IPS-11a (cell line): ENCODE data around the gene GOLT1A.

Experiments
- H3K4me3 ChIP-seq: one replicate; pipeline ENCODE4 v1.5.1; 2013; ENCODE audit warnings: low read depth, low read length, control low read depth

GOLT1A gene

DNA sequence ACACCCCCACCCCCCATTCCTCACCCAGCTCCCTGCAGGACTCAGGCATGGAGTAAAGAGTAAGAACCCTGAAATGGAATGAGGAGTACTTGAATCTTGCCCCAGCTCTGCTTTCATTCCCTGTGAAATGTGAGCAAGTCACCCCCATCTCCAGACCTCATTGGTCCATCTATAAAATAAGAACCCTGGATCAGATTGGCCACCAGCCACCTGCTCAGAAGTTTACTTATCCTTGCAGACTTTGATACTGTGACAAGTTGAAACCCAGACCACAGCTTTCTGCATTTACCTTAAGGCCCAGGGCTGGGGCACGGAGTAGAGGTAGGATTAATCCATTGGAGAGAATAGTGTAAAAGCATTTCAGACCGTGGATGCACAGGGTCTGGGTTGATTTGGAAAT lies 19.7 kb downstream of the GOLT1A start:
- H3K4me3 ChIP-seq = no peak overlapping the region

DNA sequence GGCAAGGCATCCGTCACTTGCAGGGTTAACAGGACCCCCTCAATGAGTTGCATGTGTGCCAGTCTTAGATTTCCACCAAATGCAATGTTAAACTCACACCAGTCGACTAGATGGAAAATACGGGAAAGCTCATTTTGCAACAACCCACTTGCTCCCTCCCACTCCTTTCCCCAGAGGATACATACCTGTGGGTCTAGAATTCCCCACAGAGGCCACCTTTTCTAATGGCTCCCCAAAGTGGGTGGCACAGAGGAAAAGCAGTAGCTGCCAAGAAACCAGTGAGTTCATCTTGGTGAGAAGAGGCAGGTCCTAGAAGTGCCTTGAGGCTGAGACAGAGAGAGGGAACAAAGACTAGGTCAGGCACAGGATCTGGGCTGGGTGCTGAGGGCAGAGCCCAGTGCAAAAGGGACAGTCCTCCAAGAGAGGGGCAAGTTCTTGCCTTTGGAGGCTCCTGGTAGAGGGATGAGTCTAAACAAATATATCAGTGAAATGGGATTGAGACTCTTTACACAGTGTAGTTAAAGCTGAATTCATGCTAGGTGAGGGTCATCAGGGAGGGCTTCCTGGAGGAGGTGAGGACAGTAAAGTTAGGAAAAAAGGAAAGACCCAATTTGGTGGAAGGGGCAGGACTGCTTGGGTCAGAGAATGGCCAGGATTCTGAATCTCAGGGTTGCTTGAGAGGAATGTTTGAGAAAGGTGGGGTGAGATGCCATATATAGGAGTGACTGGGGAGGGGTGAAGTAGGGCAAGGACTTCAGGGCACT lies 21.0 kb downstream of the GOLT1A start:
- no peak overlapping the region for H3K4me3 ChIP-seq

DNA sequence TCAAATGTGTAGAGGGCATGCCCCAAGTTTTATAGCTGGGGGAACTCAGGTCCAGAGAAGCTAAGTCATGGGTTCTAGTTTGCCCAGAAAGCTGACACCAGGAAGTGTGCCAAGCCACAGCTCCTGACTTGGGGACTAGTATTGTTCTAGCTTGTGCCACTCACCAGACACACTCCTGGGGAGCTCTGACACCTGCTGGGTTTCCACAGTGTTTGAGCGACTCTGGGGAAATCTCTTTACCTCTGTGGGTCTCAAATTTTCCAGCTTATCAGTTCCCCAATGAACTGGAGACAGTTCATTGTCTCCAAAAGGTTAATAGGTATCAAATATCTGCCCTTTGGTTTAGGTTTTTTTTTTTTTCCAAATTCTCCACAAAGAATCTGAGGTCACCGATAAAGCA lies 21.7 kb downstream of the GOLT1A start:
- H3K4me3 ChIP-seq = no peak overlapping the region

DNA sequence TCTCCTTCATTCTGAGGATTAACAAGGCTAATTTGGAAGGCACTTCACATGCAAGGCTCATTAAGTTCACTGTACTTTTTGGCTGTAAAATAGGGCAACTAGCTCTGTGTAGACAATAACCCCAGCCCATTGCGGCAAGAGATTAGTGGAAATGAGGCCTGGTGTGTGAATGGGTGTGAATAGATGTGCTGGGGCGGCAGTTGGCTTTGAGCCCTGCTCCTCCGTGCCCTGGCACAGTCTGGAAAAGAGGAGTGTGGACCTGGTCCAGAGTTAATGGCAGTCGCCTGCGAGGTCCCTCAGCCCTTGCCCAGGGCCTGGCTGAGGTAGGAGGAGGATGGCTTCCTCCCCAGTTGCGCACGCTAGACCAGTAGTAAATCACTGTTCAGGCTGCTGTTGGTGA lies 22.3 kb downstream of the GOLT1A start:
- H3K4me3 ChIP-seq = no peak overlapping the region

DNA sequence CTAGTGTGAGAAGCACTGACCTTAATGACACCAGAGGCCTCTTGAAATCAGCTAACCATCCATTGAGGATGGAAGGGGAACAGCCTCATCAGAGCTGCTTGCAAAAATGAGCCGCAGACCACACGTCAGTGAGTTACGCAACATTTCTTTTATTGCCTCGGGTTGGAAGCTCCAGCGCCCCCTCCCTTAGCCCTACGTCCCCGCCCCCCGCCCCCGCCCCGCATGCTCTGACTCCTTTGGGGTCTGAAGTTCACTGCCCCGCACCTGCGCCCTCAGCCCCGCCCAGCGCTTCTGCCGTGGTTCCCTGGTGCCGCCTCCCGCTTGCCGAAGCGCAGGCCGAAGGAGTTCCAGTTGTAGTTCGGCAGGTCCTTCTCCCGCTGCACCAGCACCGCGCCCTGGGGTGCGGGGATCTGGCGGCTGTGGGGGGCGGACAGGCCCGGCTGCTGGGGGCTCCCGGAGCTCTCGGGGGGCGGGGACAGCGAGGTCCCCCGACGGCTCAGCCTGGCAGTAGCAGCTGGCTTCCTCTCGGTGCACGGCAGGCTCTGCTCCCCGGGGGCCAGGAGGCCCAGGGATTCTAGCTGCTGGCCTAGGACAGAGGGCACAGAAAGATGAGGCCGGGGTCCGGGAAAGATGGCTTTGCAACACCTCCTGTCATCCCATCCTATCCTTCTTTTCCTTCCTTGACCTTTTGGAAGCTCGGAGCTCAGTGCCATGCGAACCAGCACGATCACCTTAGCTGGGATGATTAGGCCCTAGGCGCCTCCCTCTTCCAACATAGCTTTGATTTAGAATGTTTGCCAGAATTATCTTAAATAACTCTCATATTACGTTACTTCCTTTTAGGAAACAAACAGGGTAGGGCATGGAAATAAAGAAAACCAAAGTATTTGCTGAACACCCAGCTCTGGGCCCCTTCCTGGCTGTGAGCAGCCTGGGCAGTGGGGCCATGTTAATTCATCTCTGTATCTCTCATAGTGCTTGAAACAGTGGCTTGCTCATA lies 23.3 kb downstream of the GOLT1A start:
- H3K4me3 ChIP-seq = no peak overlapping the region

DNA sequence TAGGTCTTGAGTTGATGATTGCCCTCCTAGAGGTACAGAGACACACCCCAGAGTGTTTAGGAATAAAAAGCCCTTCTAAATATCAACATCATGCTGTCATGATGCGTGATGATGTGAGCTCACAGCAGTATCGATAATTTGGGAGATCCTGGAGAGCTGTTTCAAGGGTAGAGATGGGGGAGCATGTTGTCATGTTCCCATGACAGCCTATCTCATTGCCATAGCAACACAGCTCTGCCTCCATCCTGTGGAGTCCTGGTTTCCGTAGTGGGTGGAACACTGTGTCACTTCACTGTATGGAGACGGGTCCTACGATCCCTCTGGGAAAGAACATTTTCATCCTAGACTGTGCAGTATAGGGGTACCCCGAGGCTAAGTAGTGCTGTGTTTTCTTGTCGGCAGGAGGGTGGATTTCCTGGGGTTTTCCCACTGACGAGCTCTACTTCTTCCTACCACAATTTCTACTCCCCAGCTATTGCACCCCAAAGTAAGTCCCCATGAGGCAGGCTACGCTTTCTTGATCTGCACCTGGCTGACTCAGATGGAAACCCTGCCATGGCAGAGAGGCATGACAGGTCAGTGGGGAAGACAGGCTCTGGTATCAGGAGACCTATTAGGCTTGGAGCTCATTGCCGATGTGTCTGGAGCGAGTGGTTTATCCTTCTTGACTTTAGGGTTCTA lies 24.7 kb downstream of the GOLT1A start:
- no peak overlapping the region for H3K4me3 ChIP-seq

DNA sequence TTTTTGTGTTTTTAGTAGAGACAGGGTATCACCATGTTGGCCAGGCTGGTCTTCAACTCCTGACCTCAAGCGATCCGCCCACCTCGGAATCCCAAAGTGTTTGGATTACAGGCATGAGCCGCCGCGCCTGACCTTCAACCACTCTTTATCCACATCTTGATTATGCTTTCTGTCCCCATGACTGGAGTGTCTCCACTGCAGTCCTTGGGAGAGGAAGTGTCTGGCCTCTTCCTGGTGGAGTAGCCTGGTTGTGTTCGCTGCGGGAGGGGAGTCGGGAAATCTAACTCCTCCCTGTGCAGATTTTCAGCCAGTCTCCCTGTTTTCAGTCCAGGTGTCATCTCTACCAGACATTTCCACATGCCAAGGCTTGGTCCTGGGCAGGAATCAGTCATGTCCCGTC lies 27.2 kb downstream of the GOLT1A start:
- H3K4me3 ChIP-seq = no peak overlapping the region

DNA sequence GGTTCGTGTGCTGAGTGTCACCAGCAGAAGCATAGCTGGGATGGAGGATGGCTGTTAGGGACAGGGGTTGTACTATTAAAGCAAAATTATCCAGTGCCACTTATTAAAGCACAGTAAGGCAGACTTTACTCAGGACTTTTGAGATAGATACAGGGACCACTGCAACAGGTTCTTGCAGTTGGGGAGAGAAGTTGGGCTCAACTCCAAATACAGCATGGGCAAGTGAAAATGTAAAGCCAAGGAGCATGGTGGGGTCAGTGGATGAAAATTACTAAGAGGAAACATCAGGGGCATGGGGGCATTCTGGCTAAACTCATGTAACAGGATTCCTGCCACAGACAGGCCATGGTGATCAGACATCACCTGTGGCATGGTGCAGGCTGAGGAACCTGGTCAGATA lies 32.7 kb downstream of the GOLT1A start:
- no peak overlapping the region for H3K4me3 ChIP-seq

DNA sequence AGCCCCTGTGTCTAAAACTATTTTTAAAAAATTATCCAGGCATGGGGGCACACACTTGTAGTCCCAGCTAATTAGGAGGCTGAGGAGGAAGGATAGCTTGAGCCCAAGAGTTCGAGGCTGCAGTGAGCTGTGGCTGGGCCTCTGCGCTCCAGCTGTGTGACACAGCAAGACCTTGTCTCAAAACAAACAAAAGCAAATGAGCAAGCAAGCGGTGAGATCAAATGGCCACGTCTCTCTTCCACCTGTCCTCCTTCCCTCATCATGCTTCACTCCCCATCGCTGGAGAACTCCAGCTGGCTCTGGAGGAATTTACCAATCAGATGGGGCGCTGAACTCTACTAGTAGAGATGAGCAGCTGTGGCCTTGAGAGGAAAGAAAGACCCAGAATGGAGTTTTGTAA lies 33.7 kb downstream of the GOLT1A start:
- H3K4me3 ChIP-seq = no peak overlapping the region

DNA sequence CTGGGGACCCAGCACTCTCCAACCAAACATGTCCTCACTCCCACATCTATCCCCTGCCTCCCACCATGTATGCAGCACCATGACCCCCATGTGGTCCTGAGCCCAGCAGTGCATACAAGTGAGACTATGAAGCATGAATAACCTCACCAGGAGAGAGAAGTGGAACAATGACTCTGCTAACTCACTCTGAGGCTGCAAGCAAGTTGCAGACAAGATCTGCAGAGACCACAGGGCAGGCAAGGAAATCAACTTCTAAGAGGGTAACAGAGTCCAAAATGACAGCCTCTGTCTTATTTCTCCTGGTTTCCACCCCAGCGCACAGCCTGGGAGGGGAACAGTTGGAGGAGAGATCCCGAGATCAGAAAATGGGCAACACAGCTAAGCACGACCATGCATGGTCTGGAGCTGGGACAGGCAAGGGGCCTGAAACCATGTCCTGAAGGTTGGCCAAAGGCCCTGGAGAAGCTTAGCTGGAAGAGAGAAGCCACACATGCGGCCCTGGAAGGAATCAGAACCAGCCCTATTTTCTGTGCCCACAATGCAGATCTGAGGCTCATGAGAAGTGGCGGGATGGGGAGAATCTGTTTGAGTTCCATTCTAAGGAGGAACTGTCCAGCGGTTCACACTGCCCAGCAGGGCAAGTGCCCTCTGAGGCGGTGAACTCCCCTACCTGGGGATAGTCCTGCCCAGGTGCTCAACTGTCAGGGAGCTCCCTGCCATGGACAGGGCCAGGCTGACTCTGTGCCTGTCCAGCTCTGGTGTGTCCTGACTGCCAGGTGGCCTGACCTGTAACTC lies 35.1 kb downstream of the GOLT1A start:
- no peak overlapping the region for H3K4me3 ChIP-seq

DNA sequence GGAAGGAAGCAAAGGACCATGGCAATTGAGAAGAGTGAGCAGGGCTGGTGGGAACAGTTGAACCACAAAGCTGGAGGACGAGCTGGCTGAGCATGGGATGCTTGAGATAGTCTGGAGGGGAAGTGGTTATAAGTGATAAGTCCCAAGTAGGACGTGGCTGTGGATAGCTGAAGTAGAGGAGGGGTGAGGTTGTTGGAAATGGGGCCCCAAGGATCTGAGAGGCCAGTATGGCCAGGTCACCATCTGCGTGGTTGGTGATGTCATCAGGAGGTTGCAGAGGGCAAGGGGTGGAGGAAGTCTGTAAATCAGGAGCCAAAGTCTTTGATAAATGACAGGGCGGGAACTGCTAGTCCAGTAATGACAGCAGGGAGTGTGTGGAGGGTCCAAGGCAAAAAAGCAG lies 36.7 kb downstream of the GOLT1A start:
- no peak overlapping the region for H3K4me3 ChIP-seq

DNA sequence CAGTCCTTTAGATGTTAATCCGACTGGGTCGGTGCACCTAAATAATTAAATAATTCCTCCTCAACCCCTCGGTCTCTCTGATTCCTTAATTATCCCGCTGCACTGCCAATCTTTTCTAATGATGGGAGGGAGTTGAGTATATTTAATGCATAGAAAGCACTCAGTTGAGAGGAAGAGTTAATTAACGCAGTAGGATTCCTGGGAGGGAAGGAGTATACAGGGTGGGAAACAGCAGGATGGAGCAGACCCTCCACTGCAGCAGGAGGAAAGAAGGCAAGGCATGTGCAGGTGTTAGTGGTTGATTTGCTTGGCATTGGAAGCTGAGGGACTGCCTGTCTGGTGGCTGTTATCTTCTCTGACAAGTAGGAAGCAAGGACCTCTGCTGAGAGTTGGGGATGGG lies 37.7 kb downstream of the GOLT1A start:
- H3K4me3 ChIP-seq = no peak overlapping the region

DNA sequence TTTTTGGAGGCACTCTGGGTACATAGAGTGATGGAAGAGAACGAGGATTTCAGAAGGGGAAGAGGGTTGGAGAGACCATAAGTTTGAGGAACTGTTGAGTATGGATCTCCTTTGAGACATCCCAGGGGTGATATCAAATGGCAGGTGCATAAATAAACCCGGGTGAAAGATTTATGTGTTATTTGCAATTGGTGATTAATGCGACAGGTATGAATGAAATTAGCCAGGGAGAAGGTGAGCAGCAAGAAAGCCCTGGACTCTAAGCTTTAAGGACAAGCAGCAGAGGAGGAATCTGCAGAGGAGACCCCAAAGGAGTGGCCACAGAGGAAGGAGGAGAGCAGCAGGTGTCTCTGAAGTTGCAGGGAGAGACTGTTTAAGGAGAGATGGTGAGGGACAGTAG lies 38.8 kb downstream of the GOLT1A start:
- H3K4me3 ChIP-seq = no peak overlapping the region

DNA sequence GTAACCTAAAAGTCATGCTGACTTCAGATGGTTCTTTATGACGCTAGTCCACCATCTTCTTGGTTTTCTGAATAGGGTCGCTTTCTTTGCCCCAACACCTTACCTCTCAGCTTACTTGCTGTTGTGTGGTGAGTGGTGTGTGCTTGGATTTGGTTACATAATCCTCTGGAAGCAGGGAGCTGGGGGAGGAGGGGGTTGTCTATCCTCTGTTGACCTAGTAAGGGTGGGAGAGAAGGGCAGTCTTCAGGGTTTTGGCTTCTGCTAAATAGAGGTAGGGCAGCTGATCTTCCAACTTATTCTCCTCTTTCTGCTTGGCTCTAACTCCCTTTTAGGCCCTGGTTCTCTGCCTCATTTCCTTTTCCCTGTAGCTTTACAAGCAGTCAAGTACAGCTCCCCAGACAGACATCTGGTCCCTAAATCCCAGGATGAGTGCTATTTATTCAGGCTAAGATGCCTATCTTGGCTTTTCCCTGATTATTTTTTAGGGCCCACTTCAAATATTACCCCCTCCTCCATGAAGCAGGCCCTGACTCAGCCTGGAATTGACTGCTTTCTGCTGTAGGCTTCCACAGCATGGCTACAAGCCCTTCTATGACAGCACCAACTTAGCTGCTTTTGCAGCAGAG lies 41.3 kb downstream of the GOLT1A start:
- H3K4me3 ChIP-seq = no peak overlapping the region

DNA sequence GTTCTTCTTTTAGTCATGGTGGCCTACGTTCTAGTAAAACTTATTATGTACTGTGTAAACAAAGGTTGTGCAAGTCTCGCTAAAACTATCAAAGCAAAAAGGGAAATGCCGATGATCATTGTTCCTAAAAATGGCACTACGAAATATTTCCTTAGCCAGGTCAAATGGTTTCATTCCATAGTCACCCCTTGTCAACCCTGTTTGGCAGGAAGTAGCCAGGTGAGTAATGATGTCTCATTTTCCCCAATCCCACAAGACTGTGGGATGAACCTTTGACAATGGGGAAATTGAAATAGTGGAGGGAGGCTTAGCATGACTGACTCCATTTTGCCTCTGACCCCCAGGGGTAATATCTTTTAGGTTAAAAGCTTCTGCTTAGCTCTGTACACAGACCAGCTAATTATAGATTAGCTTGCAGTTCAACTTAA lies 42.0 kb downstream of the GOLT1A start:
- H3K4me3 ChIP-seq = no peak overlapping the region

DNA sequence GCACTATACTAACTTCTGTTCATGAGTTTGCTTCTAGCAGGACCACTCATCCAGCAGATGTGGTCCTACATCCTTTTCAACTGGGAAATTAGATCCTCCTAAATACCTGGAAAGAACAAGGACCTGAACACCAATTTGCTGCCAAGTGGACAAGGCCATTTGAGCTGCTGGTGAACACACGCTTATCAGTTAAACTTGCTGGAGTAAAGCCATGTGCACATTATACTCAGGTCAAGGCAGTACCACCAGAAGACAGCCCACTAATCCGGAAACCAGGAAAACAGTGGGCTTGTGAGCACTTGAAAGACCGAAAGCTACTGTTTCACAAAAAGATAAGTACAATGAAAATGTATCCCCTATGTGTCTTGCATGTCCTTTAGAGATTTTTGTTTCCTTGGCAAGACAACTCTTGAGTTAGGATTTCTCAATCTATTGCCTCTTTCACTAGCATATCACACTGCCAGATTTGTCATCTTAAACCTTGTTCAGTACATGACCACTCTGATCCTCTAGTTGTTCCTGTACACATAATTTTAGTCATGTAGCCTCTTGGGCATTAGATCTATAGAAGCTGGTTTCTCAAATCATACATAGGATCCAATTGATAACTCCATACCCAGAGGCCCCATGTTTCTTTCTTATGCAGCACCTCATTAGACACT lies 43.2 kb downstream of the GOLT1A start:
- no peak overlapping the region for H3K4me3 ChIP-seq

DNA sequence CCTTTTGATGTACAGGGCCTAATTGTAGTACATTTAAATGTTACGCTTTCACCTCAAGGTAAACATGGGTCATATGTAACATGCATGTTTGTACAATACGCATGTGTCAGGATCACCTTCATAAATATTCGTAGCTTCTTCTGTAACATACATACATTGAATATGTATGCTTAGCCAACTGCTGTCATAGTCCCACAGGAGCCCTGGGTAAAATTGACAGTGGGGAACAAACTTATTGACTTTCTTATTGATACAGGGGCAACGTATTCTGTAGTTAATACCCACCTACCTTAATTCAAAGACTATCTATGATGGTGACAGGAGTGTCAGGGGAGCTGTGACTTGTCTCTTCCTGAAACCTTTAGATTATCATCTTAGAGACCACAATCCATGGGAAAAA lies 43.9 kb downstream of the GOLT1A start:
- H3K4me3 ChIP-seq = no peak overlapping the region

DNA sequence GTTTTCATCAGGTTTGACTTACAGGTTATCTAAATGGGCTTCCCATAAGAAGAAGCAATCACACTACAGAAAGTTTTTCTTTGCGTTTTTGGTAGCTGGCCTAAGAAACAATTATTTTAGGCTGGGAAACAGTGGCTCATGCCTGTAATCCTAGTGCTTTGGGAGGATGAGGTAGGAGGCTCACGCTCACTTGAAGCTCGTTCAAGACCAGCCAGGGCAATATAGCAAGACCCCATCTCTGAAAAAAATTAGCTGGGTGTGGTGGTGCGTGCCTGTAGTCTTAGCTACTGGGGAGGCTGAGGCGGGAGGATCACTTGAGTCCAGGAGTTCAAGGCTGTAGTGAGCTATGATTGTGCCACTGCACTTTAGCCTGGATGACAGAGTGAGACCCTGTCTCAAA lies 46.1 kb downstream of the GOLT1A start:
- H3K4me3 ChIP-seq = no peak overlapping the region

DNA sequence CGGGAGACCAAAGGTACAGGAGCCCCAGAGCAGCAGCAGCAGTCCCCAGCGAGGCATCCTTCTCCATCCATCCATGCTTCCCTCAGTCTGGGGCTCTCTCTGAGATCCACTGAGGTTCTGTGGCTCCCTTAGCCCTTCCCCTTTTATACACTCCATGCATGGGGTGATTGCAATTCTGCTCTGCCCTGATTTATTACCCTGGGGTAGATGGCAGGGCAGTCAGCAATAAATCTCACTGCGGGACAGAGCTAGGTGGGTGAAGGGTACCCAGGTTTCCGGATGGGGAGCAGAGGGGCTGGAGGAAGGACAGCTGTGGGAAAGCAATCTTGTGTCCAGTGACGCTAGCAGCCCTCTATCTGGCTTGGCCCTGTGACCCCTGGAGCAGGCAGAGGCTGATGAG lies 47.6 kb downstream of the GOLT1A start, which contains the start of gene REN:
REN (minus strand) TSS at position 119 of the 400 bp plus-strand sequence; CDS start at position 75, 44 bp downstream.
- no peak within 1 kb of the TSS for H3K4me3 ChIP-seq
